GM12878 (cell line): ENCODE results near the gene PRRT1.

Experiments used
- BRCA1 ChIP-seq: IDR thresholded peaks from 2 replicates; pipeline ENCODE4 v1.6.1; 2011; ENCODE audit warnings: low read depth, low read length, improper control_type of control experiment
- FOXK2 ChIP-seq: fragments of 450-650 bp; IDR thresholded peaks from 2 replicates; pipeline ENCODE4 v1.6.1; 2017; ENCODE audit warnings: mild to moderate bottlenecking, moderate library complexity
- GABPA ChIP-seq: IDR thresholded peaks from 2 replicates; pipeline ENCODE4 v1.6.1; 2014; ENCODE audit warnings: antibody characterized with exemption, low read depth, mild to moderate bottlenecking, inconsistent platforms
- POLR2A ChIP-seq: IDR thresholded peaks from 2 replicates; pipeline ENCODE4 v1.6.1; 2011; ENCODE audit warnings: low read depth, mild to moderate bottlenecking, low read length
- POLR2AphosphoS5 ChIP-seq: IDR thresholded peaks from 2 replicates; pipeline ENCODE4 v1.6.1; 2011; ENCODE audit warnings: mild to moderate bottlenecking, low read length, inconsistent platforms
- RAD21 ChIP-seq: IDR thresholded peaks from 2 replicates; pipeline ENCODE4 v1.6.1; 2011; ENCODE audit warnings: mild to moderate bottlenecking, low read depth, low read length, moderate library complexity; ENCODE audit not compliant: insufficient read depth
- SMC3 ChIP-seq: IDR thresholded peaks from 2 replicates; pipeline ENCODE4 v1.6.1; 2011; ENCODE audit warnings: low read length, improper control_type of control experiment, borderline replicate concordance
- SPI1 ChIP-seq: IDR thresholded peaks from 2 replicates; pipeline ENCODE4 v1.6.1; 2011; ENCODE audit warnings: low read depth, mild to moderate bottlenecking, low read length, moderate library complexity, borderline replicate concordance; ENCODE audit not compliant: insufficient read depth
- TAF1 ChIP-seq: IDR thresholded peaks from 2 replicates; pipeline ENCODE4 v1.6.1; 2011; ENCODE audit warnings: mild to moderate bottlenecking, low read depth, low read length, borderline replicate concordance
- ZBTB11 ChIP-seq: fragments of 450-650 bp; formaldehyde crosslinking; IDR thresholded peaks from 2 replicates; pipeline ENCODE4 v1.5.0; 2022; ENCODE audit warnings: mild to moderate bottlenecking, missing genetic modification characterization
- TF ChIP-seq, protein P1 (sequence below), 3 experiments: IDR thresholded peaks in 2 of 3; conservative IDR thresholded peaks in 1 of 3; 2 replicates each; pipeline ENCODE4 v1.5.1; 2011; ENCODE audit warnings: low read depth in 3 of 3, low read length in 3 of 3, mild to moderate bottlenecking in 3 of 3, control low read depth in 2 of 3, moderate library complexity in 2 of 3, inconsistent platforms in 1 of 3, mixed read lengths in 1 of 3; ENCODE audit not compliant: control insufficient read depth in 2 of 3, insufficient read depth in 1 of 3; ENCODE audit errors: extremely low read depth in 1 of 3
- TF ChIP-seq, protein P2 (sequence below): IDR thresholded peaks from 2 replicates; pipeline ENCODE4 v1.6.1; 2011; ENCODE audit warnings: low read depth, mild to moderate bottlenecking, low read length, moderate library complexity, borderline replicate concordance; ENCODE audit errors: extremely low read depth

DNA sequence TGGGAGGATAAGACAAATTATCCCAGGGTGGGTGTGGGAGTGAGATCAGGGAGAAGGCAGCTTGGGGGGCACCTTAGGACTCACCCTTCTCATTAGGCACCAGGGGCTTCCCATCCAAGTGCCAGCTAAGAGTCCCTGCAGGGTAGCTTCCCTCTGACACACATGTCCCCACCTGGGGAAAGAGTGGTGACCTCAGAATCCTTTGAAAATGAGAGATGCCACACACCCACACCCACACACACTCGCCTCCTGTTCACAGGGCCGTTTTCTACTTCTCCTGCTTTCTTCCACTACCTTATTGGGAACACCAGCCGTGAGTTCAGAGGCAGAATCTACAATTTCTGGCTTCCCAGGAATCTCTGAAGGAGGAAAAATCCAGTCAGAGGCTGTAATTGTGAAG is 31.3 kb upstream of the PRRT1 start:
- TF ChIP-seq FOXK2 (no peak), POLR2A (no peak), TAF1 (no peak), RAD21 (no peak), BRCA1 (no peak), ZBTB11 (CRISPR knock-in tag) (no peak), SPI1 (no peak), SMC3 (no peak), POLR2AphosphoS5 (no peak), GABPA (no peak)
- TF ChIP-seq, protein P1, sequence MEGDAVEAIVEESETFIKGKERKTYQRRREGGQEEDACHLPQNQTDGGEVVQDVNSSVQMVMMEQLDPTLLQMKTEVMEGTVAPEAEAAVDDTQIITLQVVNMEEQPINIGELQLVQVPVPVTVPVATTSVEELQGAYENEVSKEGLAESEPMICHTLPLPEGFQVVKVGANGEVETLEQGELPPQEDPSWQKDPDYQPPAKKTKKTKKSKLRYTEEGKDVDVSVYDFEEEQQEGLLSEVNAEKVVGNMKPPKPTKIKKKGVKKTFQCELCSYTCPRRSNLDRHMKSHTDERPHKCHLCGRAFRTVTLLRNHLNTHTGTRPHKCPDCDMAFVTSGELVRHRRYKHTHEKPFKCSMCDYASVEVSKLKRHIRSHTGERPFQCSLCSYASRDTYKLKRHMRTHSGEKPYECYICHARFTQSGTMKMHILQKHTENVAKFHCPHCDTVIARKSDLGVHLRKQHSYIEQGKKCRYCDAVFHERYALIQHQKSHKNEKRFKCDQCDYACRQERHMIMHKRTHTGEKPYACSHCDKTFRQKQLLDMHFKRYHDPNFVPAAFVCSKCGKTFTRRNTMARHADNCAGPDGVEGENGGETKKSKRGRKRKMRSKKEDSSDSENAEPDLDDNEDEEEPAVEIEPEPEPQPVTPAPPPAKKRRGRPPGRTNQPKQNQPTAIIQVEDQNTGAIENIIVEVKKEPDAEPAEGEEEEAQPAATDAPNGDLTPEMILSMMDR (IDR thresholded peaks at IDR 0.05 in 2 of 3, conservative IDR thresholded peaks at IDR 0.05 in 1 of 3; ENCODE audit: control insufficient read depth in 2 of 3, extremely low read depth in 1 of 3, insufficient read depth in 1 of 3, low read depth in 3 of 3, low read length in 3 of 3): no peak
- TF ChIP-seq, protein P2, sequence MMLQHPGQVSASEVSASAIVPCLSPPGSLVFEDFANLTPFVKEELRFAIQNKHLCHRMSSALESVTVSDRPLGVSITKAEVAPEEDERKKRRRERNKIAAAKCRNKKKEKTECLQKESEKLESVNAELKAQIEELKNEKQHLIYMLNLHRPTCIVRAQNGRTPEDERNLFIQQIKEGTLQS: no peak
